ENCODE measurements around the gene DZIP3.
"Not testable (repeated sequence)": the region's sequence is repeated elsewhere in the genome, so short reads cannot be mapped to it uniquely, and the experiment has no call there.

The DZIP3 gene

DNA sequence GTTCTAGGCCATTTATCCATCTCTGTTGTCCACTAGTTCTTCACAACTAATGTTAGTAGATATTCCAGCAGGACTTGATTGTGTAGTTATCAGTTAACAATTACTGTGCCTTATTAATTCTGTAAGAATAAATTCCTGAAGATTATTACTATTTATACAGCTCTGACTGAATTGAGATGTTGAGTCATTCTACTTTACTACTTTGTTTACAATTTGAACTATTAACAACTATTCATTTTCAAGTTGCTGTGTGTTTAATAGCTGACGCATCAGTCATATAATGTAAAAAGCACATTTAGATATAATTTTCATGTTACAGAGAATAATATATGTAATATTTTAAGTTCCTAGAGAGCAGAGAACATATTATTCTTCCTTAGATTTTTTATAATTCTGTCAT lies 21.1 kb downstream of the DZIP3 start:
- TF ChIP-seq, protein P1, sequence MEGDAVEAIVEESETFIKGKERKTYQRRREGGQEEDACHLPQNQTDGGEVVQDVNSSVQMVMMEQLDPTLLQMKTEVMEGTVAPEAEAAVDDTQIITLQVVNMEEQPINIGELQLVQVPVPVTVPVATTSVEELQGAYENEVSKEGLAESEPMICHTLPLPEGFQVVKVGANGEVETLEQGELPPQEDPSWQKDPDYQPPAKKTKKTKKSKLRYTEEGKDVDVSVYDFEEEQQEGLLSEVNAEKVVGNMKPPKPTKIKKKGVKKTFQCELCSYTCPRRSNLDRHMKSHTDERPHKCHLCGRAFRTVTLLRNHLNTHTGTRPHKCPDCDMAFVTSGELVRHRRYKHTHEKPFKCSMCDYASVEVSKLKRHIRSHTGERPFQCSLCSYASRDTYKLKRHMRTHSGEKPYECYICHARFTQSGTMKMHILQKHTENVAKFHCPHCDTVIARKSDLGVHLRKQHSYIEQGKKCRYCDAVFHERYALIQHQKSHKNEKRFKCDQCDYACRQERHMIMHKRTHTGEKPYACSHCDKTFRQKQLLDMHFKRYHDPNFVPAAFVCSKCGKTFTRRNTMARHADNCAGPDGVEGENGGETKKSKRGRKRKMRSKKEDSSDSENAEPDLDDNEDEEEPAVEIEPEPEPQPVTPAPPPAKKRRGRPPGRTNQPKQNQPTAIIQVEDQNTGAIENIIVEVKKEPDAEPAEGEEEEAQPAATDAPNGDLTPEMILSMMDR (conservative IDR thresholded peaks at IDR 0.05): no peak
- H3K27ac ChIP-seq: no peak overlapping the region

GRCh38 chr3:108616090-108616489 lies 26.6 kb downstream of the DZIP3 start:
- H3K27ac ChIP-seq: not testable (repeated sequence)

DNA sequence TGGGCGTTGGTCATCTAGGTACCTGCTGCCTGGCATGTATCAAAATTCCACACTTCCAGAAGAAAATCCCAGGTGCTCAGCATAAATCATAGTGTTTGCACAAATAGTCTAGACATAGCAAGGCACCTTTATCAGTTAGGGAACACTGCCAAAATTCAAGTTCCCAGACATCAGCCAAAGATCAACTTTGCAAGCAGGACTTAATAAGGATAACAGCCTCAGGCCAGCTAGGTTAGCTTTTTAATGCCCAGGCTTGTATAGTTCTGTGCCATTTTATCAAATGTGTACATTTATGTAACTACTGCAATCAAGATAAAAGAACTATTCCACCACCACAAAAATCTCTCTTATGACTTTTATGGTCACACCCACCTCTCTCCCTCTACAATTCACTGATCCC lies 30.7 kb downstream of the DZIP3 start:
- H3K27ac ChIP-seq: no peak overlapping the region
- TF ChIP-seq, protein P1 (conservative IDR thresholded peaks at IDR 0.05): no peak

GRCh38 chr3:108623504-108623903 lies 34.0 kb downstream of the DZIP3 start:
- no peak overlapping the region for H3K27ac ChIP-seq
- TF ChIP-seq, protein P1 (conservative IDR thresholded peaks at IDR 0.05): no peak

- TF ChIP-seq, protein P1 (conservative IDR thresholded peaks at IDR 0.05): no peak
- no peak overlapping the region for H3K27ac ChIP-seq
These were observed 40.5 kb downstream of the DZIP3 start for GRCh38 chr3:108629974-108630373.

- TF ChIP-seq, protein P1 (conservative IDR thresholded peaks at IDR 0.05): no peak
- H3K27ac ChIP-seq: no peak overlapping the region
These were observed 53.0 kb downstream of the DZIP3 start for GRCh38 chr3:108642526-108642925.

GRCh38 chr3:108645364-108645763 lies 55.8 kb downstream of the DZIP3 start:
- TF ChIP-seq, protein P1 (conservative IDR thresholded peaks at IDR 0.05): no peak

GRCh38 chr3:108655664-108656063 lies 66.1 kb downstream of the DZIP3 start:
- H3K27ac ChIP-seq: not testable (repeated sequence)

More at GRCh38 chr3:108645364-108645763, 55.8 kb downstream of the DZIP3 start:
- H3K27ac ChIP-seq: no peak overlapping the region

- TF ChIP-seq, protein P1 (conservative IDR thresholded peaks at IDR 0.05): no peak
- no peak overlapping the region for H3K27ac ChIP-seq
These were observed 72.2 kb downstream of the DZIP3 start for GRCh38 chr3:108661699-108662098.
